MCF 10A (cell line): ENCODE results near the gene GJB6. TPM values are rescaled to one million over a fixed set of nuclear protein-coding genes. Genes with fewer than 3 reads are reported as not detected.
A peak's percentile ranks its signal among the peaks of the same experiment; 100 is the strongest.

Experiments used
- BruUV-seq: library from RNA; stranded (reverse); fragments of 400-500 nt; replicated peaks from 2 replicates; lab custom pipeline; 2021; lab: Mats Ljungman, UMichigan
- CTCF ChIA-PET: fragments of 300-600 bp; sonication (Branson Sonifier 250); formaldehyde crosslinking; extraction: SDS; loops from one replicate; lab custom pipeline; 2021; ENCODE audit warnings: antibody characterized with exemption, inconsistent platforms; lab: Yijun Ruan, JAX
- POLR2A ChIA-PET: fragments of 300-600, 350-650 bp; sonication (Branson Sonifier 250); formaldehyde crosslinking; extraction: SDS; loops from one replicate; lab custom pipeline; 2020; ENCODE audit warnings: antibody characterized with exemption, inconsistent platforms; lab: Yijun Ruan, JAX
- DNase-seq: peaks from one replicate; pipeline ENCODE4 v3.0.0-alpha.2; 2018; ENCODE audit not compliant: unreplicated experiment
- H3K27ac Mint-ChIP-seq: one replicate; pipeline ENCODE4 v1.8.0; 2022; ENCODE audit warnings: mild to moderate bottlenecking, low read depth, mixed read lengths; ENCODE audit not compliant: unreplicated experiment
- H3K27me3 Mint-ChIP-seq: one replicate; pipeline ENCODE4 v1.8.0; 2022; ENCODE audit warnings: mixed read lengths; ENCODE audit not compliant: insufficient read depth, unreplicated experiment
- H3K36me3 Mint-ChIP-seq: one replicate; pipeline ENCODE4 v1.8.0; 2022; ENCODE audit warnings: mild to moderate bottlenecking, moderate library complexity, mixed read lengths; ENCODE audit not compliant: insufficient read depth, unreplicated experiment
- H3K4me1 Mint-ChIP-seq: one replicate; pipeline ENCODE4 v1.8.0; 2022; ENCODE audit warnings: mixed read lengths; ENCODE audit not compliant: insufficient read depth, unreplicated experiment
- H3K4me3 Mint-ChIP-seq: one replicate; pipeline ENCODE4 v1.8.0; 2022; ENCODE audit warnings: mild to moderate bottlenecking, moderate library complexity, mixed read lengths; ENCODE audit not compliant: unreplicated experiment
- H3K9me3 Mint-ChIP-seq: one replicate; pipeline ENCODE4 v1.8.0; 2022; ENCODE audit warnings: mixed read lengths; ENCODE audit not compliant: unreplicated experiment
- intact Hi-C: fragments of 100-400 bp; cut with micrococcal nuclease; formaldehyde crosslinking; loops from 2 replicates; pipeline ENCODE4 v1.14.1; 2022
- total RNA-seq: library from RNA; stranded (reverse); gene quantifications from 2 replicates; pipeline ENCODE4 v1.2.3, GENCODE V29; 2022
- TF ChIP-seq, protein P1 (sequence below): fragments of 200-600 bp; IDR thresholded peaks from one replicate; pipeline ENCODE4 v1.8.0; 2022; ENCODE audit warnings: antibody characterized with exemption, mild to moderate bottlenecking; ENCODE audit not compliant: unreplicated experiment

Gene GJB6
- total RNA-seq, 1 experiment from 2014 or later = not detected

- H3K4me3 Mint-ChIP-seq = no peak overlapping the region
- peak overlapping the region; percentile 92 for H3K27ac Mint-ChIP-seq
- POLR2A ChIA-PET = interaction anchor here (0.7 to 2.2 kb wide), 5 partner anchors 10 to 726 kb away, joined by 3 to 5 read pairs (median 5); partner anchors contain the start of gene XPO4
- H3K36me3 Mint-ChIP-seq = no peaks in the 10 kb centered on the region
- H3K27me3 Mint-ChIP-seq = no peaks in the 10 kb centered on the region
- TF ChIP-seq, protein P1, sequence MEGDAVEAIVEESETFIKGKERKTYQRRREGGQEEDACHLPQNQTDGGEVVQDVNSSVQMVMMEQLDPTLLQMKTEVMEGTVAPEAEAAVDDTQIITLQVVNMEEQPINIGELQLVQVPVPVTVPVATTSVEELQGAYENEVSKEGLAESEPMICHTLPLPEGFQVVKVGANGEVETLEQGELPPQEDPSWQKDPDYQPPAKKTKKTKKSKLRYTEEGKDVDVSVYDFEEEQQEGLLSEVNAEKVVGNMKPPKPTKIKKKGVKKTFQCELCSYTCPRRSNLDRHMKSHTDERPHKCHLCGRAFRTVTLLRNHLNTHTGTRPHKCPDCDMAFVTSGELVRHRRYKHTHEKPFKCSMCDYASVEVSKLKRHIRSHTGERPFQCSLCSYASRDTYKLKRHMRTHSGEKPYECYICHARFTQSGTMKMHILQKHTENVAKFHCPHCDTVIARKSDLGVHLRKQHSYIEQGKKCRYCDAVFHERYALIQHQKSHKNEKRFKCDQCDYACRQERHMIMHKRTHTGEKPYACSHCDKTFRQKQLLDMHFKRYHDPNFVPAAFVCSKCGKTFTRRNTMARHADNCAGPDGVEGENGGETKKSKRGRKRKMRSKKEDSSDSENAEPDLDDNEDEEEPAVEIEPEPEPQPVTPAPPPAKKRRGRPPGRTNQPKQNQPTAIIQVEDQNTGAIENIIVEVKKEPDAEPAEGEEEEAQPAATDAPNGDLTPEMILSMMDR = no peak
- intact Hi-C loops = no loop called here
- DNase-seq = no peak
- peaks cover 23% of the 10 kb centered on the region for H3K4me1 Mint-ChIP-seq
- no peaks in the 10 kb centered on the region for H3K9me3 Mint-ChIP-seq
- BruUV-seq = no TSS peak
- CTCF ChIA-PET = interaction anchor here (0.6 to 2.6 kb wide), 7 partner anchors 13 to 642 kb away, joined by 3 to 11 read pairs (median 3); partner anchors contain the start of gene CRYL1
Measured at GRCh38 chr13:20175907-20176652, 56.0 kb downstream of the GJB6 start.

DNA sequence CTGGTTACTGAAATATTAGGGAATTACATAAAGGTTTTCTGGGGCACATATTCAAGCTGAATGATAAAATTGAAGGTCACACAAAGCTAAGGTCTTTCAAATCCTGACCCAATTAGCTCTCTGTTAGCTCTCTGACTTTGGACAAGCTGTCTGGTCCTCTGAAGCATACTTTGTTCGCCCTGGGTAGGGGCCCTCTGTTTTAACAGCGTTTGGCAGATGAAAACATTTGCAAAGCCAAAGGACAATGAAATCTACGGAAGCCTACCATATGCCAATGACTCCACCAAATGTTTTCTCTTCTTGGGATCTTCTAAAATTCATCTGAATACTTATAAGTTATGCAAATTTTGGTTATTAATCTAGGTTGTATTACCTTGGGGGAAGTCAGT, 56.7 kb downstream of the GJB6 start:
- H3K4me1 Mint-ChIP-seq = peaks cover 23% of the 10 kb centered on the region
- POLR2A ChIA-PET = interaction anchor here (0.5 to 2.2 kb wide), 5 partner anchors 11 to 727 kb away, joined by 3 to 5 read pairs (median 5); partner anchors contain the start of gene XPO4
- peak overlapping the region; percentile 92 for H3K27ac Mint-ChIP-seq
- BruUV-seq = no TSS peak
- H3K9me3 Mint-ChIP-seq = no peaks in the 10 kb centered on the region
- CTCF ChIA-PET = interaction anchor here (0.6 to 2.6 kb wide), 4 partner anchors 12 to 87 kb away, joined by 3 to 11 read pairs (median 4); no protein-coding TSS in a partner anchor
- intact Hi-C loops = no loop called here
- TF ChIP-seq, protein P1 = no peak
- H3K4me3 Mint-ChIP-seq = peak overlapping the region; percentile 62
- no peak for DNase-seq
- H3K36me3 Mint-ChIP-seq = no peaks in the 10 kb centered on the region
- no peaks in the 10 kb centered on the region for H3K27me3 Mint-ChIP-seq

DNA sequence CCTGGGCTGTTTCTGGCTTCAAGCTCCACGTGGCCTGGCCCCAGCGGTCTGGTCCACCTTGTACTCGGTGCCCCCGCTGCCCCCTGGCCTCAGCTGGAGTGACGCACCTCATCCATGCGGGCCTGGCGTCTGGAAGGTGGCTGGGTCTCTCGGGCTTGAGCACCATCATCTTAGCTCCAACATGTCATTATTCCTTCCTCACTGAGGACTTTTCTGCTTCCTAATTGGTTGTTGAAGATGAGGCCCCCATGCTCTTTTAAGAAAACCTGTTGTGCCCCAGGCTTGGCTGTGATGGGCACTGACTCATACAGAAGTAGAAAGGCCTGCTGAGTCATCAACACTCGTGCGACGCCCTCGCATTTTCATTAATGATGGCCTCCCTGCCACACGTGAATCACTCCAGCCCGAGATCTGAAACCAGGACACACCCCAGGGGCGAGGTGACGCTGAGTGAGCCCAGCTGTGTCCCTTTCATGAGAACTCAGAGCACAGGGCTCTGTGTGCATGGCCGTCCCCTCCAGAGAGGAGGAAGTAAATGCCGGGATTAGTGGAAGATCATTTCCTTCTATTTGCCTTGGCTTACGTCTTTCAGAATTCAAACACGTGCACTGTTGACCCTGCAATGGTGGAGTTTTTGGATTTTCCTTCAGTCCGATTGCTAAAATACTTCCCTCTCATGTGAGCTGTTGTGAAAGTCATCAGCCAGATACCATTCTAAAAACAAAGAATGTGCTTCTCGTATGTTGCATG, 57.3 kb downstream of the GJB6 start:
- Mint-ChIP-seq H3K4me1 (peaks cover 23% of the 10 kb centered on the region), H3K36me3 (no peaks in the 10 kb centered on the region), H3K9me3 (no peaks in the 10 kb centered on the region), H3K27me3 (no peaks in the 10 kb centered on the region), H3K4me3 (peak overlapping the region; percentile 62), H3K27ac (peak overlapping the region; percentile 92)
- peak; percentile 97 for DNase-seq
- ChIA-PET CTCF (interaction anchor here (0.6 to 2.6 kb wide), 5 partner anchors 11 to 819 kb away, joined by 3 to 11 read pairs (median 3); no protein-coding TSS in a partner anchor), POLR2A (interaction anchor here (0.5 to 2.2 kb wide), 6 partner anchors 11 to 727 kb away, joined by 3 to 5 read pairs (median 4); partner anchors contain the start of genes XPO4 and ZMYM5)
- TF ChIP-seq, protein P1 = no peak
- intact Hi-C loops = no loop called here
- no TSS peak for BruUV-seq
